Fibroblast of skin of right quadriceps (primary cell): Measurements from ENCODE around the gene RSPH1.

ENCODE experiments used
- DNase-seq: peaks from one replicate; pipeline ENCODE4 v3.0.0-alpha.2; 2013

Gene RSPH1

GRCh38 chr21:42496120-42496838 is at the start of gene RSPH1:
Gene RSPH1 (minus strand): TSS chr21:42496224. CDS start chr21:42496186, 38 bp downstream.
- peak; percentile 97 for DNase-seq

- DNase-seq: no peak
Observed at GRCh38 chr21:42545745-42546144, 49.7 kb upstream of the RSPH1 start.

GRCh38 chr21:42545317-42545716 is 49.3 kb upstream of the RSPH1 start:
- no peak for DNase-seq

- no peak for DNase-seq
Observed at GRCh38 chr21:42544544-42544943, 48.5 kb upstream of the RSPH1 start.

- DNase-seq: no peak
Observed at GRCh38 chr21:42543106-42543847, 47.3 kb upstream of the RSPH1 start.

- no peak for DNase-seq
Observed at GRCh38 chr21:42542596-42542995, 46.6 kb upstream of the RSPH1 start.

- no peak for DNase-seq
Observed at GRCh38 chr21:42542196-42542595, 46.2 kb upstream of the RSPH1 start.

GRCh38 chr21:42541618-42542017 is 45.6 kb upstream of the RSPH1 start:
- DNase-seq: no peak

- no peak for DNase-seq
Observed at GRCh38 chr21:42541174-42541573, 45.1 kb upstream of the RSPH1 start.

GRCh38 chr21:42540396-42540795 is 44.4 kb upstream of the RSPH1 start:
- no peak for DNase-seq

- no peak for DNase-seq
Observed at GRCh38 chr21:42539931-42540343, 43.9 kb upstream of the RSPH1 start.

GRCh38 chr21:42539342-42539741 is 43.3 kb upstream of the RSPH1 start:
- no peak for DNase-seq

- DNase-seq: no peak
Observed at GRCh38 chr21:42538479-42539275, 42.7 kb upstream of the RSPH1 start.

- no peak for DNase-seq
Observed at GRCh38 chr21:42537106-42537742, 41.2 kb upstream of the RSPH1 start.

GRCh38 chr21:42536601-42537000 is 40.6 kb upstream of the RSPH1 start:
- DNase-seq: no peak

- DNase-seq: no peak
Observed at GRCh38 chr21:42535602-42536171, 39.7 kb upstream of the RSPH1 start.

GRCh38 chr21:42534421-42535378 is 38.7 kb upstream of the RSPH1 start:
- DNase-seq: no peak

GRCh38 chr21:42533963-42534355 is 37.9 kb upstream of the RSPH1 start:
- DNase-seq: no peak

GRCh38 chr21:42533306-42533962 is 37.4 kb upstream of the RSPH1 start:
- DNase-seq: no peak

GRCh38 chr21:42532466-42533181 is 36.6 kb upstream of the RSPH1 start:
- DNase-seq: no peak
